Amniotic epithelial cell (primary cell): ENCODE measurements around the gene TCL1B.
"Not testable (repeated sequence)": the region's sequence is repeated elsewhere in the genome, so short reads cannot be mapped to it uniquely, and the experiment has no call there.

Experiments used
- DNase-seq: peaks from one replicate; pipeline ENCODE4 v3.0.0-alpha.2; 2010; ENCODE audit warnings: low read depth

The TCL1B gene

DNA sequence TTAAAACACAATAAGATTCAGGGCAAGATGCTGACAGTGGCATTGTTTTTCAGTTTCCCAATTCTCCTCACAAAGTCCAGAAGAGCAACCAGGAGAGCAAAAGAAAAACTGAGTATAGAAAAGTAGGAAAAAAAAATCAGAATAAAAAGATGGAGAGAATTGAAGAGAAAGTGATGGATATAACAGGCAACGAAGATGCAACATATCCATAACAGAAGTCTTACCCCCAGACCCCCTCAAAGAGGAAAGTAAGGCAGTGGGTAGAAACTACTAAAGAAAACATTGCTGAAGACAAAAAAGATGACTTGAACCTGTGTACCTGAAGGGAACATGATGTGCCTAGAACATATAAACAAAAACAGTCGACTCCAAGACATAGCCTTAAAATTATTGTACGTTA, 17.1 kb downstream of the TCL1B start:
- DNase-seq, result no peak

DNA sequence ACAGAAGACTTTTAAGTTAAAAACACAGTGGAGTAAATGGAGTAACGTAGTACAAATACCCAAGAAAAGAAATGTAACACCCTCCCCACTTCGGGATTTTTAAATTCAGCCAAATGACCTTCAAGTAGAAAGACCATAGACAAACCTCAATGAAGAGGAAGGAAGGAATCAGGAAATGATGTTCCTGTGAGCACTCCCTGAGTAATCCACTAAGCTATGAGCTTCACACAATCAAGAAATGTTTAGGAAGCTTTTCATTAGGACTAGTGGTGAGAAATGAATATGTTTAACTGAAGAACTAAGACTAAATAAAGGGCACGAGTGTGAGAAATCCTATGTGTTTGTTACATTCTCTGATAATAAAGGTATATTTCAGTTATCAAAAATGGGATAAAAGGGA, 17.6 kb downstream of the TCL1B start:
- DNase-seq, result no peak

GRCh38 chr14:95705518-95705917, 19.3 kb downstream of the TCL1B start:
- no peak for DNase-seq

DNA sequence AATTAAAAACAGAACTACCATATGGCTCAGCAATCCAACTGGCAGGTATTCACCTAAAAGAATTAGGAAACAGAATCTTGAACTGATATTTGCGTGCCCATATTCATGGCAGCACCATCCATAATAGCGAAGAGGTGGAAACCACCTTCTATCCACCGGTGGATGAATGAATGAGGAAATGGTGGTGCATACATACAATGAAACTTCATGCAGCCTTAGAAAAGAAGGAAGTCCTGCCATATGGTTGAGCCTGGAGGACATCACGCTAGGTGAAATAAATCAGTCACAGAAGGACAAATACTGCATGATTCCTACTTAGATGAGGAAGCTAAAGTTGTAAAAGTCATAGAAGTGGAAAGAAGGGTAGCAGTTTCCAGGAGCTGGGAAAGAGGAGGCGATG, 21.1 kb downstream of the TCL1B start:
- no peak for DNase-seq

DNA sequence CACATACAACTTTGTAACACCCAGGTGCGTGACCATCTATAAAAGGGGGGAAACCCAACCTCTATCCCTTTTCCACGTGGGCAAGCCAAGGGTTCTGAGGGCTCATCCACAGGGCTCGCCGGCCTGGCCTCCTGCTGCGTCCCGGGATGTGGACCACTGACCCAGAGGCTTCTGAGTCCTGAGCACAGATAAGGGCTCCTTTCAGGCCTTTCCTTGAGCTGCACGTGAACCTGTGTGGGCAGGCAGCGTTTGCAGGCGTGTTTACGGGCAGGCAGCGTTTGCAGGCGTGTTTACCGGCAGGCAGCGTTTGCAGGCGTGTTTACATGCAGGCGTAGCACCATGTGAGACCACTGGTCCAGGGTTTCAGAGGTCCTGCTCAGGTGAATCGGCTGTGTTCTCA, 23.9 kb downstream of the TCL1B start:
- no peak for DNase-seq

DNA sequence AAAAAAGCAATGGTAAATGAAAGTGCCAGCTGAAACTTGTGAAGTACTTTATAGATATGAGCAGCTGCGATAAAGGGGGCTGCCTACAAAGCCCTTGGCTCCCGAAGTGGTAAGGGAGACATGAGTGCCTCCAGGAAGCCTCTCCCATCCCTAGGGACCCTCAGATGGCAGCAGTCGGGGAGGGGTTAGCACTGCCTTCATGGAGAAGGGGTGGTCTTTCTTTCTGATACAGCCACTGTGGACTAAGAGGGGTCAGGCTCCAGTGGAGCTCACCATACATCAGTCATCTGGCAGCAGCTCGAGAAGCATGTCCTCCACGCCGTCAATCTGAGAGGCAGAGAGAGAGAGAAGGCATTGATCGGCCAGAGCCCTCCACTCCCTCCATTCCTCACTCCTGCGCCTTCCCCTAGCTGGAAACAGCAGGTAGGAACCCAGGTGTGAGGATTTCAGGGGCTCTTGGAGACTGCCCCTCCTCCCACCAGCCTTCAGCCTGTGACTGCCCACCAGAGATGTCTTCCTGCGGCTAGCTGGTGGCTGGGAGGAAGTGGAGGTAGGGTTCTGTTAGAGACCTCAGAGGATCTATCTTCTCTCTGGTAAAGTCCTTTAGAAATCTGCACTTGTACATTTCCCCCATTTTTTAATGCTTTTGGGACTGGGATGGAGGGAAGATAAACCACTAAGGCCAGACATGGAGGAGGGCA, 25.4 kb downstream of the TCL1B start:
- no peak for DNase-seq

- DNase-seq, result no peak
Observed at GRCh38 chr14:95712398-95712797, 26.2 kb downstream of the TCL1B start.

DNA sequence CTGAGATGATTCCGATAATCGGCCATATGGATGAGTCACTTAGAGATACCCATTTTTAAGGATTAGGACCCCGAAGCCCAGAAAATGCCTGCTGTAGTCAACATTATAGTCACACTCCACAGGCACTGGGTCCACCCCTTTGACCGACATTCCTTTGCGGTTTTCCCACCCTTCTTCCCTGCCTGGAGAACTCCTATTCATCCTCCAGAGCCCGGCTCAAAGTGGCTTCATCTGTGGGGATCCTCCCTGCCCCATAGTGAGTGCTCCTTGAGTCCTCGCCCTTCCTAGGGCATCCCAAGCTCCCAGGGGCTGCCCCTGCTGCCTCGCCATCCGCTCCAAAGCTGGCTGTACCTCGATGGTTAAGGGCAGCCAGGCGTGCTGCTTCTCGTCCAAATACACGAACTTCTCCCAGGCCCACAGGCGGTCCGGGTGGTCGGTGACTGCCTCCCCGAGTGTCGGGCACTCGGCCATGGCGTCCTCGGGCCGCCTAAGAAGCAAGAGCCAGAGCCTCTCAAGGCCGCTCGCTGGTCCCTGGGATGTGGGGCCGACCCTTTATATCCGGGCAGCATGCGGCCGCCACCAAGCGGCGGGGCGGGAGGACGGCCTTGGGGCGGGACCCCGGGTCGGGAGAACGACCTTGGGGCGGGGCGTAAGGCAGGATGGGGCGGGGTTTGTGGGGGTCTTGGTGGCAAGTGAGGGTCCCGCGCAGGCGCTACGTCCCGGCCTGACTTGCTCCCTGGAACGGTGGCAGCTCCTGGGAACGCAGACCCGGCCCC, 27.6 kb downstream of the TCL1B start, which contains the start of gene TCL1A:
Gene TCL1A (minus strand): TSS at position 530 of the 776 bp plus-strand sequence. CDS start 59 bp downstream, at position 471.
- no peak for DNase-seq

- DNase-seq, result no peak
Observed at GRCh38 chr14:95722525-95723190, 36.4 kb downstream of the TCL1B start.

DNA sequence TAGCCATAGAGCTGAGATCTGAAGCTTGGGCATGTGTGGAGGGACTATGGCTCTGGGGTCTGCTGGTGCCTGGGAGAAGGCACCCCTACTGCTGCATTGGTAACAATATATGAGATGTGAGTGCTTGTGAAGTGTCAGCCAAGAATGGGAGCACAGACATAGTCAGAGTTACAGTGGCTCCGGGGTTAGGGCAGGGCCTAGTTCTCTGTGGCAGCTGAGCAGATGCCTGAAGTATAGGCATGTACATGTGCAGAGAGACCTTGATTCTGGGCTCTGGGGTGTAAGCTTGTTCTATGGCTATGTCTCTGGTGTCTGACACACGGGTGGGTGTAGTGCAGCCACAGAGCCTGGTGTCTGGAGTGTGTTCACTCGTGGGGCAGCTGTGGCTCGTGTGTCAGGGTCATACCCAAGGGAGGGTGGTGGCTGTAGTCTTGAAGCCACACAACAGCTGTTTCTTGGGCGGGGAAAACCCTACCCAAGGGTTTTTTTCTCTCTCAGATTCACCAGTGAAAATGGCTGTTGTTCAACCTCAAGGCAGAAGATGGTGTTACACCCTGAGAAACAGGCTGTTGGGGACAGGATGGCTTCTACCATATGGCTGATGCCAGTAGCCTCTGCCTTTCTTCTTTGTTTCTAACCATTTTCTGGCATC, 39.6 kb downstream of the TCL1B start:
- DNase-seq, result no peak

DNA sequence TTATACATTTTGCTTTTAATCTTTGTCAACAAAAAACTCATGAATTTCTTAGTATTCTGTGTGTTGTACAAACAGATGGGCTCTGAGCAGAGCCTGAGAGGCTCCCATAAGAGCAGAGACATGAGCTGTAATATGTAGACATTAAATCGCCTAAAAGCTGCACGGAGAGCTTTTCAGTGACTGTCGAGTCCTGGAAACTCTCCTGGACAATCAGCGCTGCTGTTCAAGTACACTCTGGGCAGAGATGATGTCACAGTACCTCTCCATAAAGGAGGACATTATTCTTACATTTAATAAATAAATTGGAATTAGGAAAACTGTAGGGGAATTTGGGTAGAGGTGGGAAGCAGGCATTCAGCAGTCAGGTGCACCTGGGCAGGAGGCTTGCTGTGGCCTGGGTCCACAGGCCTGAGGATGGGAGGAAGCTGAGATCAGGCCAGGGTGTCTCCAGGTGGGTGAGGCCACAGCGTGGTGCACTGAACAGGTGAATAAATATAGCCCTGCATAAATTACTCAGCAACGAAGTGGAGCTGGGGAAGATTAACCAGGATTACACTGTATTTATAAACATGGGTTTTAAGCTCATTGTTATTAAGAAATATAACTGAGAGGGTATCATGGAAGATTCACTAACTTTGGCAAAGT, 41.0 kb downstream of the TCL1B start:
- no peak for DNase-seq

DNA sequence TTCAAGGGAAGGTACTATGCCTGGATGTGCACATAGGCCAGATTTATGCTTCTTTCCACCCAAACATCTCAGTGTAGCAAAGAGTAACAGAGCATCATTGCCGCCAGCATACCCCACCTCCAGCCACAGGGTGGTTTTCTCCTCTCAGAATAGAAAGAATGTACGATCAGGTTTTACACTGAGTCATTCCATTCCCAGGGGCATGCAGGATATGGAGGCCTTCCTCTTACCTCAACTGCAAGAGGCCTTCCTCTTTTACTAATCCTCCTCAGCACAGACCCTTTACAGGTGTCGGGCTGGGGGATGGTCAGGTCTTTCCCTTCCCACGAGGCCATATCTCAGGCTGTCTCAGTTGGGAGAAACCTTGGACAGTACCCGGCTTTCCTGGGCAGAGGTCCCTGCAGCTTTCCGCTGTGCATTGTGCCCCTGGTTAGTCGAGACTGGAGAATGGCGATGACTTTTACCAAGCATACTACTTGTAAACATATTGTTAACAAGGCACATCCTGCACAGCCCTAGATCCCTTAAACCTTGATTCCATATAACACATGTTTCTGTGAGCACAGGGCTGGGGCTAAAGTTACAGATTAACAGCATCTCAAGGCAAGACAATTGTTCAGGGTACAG, 43.3 kb downstream of the TCL1B start:
- DNase-seq, result not testable (repeated sequence)

GRCh38 chr14:95730126-95730525, 43.9 kb downstream of the TCL1B start:
- DNase-seq, result no peak

DNA sequence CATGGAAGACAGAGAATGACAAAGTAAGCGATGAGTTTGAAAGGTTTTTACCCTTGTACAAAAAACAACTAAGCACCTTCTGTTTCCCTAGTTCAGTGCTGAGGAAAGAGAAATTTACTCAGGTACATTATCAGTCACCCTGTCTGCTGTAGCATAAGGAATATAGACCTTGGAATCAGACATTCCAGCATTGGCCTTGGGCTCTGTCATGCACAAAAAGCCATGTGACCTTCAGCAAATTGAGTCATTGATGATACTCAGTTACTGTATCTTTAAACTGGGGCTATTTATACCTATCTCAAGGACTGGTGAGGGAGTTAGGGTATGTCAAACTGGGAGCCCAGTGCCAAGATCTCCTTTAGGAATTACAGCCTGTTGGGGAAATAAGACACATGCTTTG, 47.0 kb downstream of the TCL1B start:
- DNase-seq, result no peak

- DNase-seq, result no peak
Observed at GRCh38 chr14:95739356-95739755, 53.1 kb downstream of the TCL1B start.

DNA sequence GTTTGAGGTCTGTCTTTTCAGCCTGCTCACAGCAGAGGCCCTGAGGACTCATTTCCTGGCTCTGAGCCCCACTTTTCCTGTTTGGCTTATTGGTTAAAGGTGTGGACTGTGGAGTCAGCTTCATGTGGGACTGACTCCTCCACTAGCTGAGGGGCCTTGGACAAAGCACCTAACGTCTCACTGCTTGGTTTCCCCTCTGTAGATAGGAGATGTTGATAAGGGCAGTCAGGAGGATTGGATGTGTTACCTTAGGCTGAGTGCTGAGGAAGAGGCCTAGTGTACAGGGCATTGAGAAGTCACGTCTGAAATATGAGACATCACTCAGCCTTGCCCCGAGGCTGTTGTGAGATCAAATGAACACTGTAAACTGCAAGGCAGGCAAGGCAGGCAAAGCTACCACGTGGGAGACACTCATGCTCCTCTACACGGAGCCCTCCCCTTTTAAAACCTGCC, 54.8 kb downstream of the TCL1B start:
- DNase-seq, result no peak

GRCh38 chr14:95741781-95742180, 55.6 kb downstream of the TCL1B start:
- no peak for DNase-seq
